PFSK-1 (cell line): Measurements from ENCODE around the gene NADSYN1.

Experiments
- FOXP2 ChIP-seq: optimal IDR thresholded peaks from 2 replicates; pipeline ENCODE3; 2011; ENCODE audit warnings: borderline replicate concordance, control low read depth, inconsistent platforms; ENCODE audit not compliant: insufficient read depth; ENCODE audit errors: extremely low read length, extremely low read depth
- POLR2AphosphoS5 ChIP-seq: IDR thresholded peaks from 2 replicates; pipeline ENCODE4 v1.6.1; 2012; ENCODE audit warnings: low read depth, mild to moderate bottlenecking, control low read depth, low read length, moderate library complexity
- REST ChIP-seq, 2 experiments: IDR thresholded peaks; 2 replicates each; pipeline versions ENCODE4 v1.6.1 to v1.8.0; 2011 to 2012; ENCODE audit warnings: low read depth in 2 of 2, low read length in 2 of 2, control low read depth in 1 of 2, inconsistent platforms in 1 of 2, mild to moderate bottlenecking in 1 of 2, moderate library complexity in 1 of 2; ENCODE audit not compliant: insufficient read depth in 1 of 2
- SIN3A ChIP-seq: IDR thresholded peaks from 2 replicates; pipeline ENCODE4 v1.6.1; 2012; ENCODE audit warnings: mild to moderate bottlenecking, low read length, moderate library complexity, borderline replicate concordance; ENCODE audit not compliant: insufficient read depth
- TAF1 ChIP-seq: IDR thresholded peaks from 2 replicates; pipeline ENCODE4 v1.6.1; 2012; ENCODE audit warnings: low read length, control low read depth, borderline replicate concordance; ENCODE audit not compliant: insufficient read depth

The NADSYN1 gene

GRCh38 chr11:71459767-71460320, 6.8 kb downstream of the NADSYN1 start:
- no peak for TF ChIP-seq FOXP2
- no peak for TF ChIP-seq POLR2AphosphoS5
- TF ChIP-seq TAF1 = no peak
- no peak for TF ChIP-seq SIN3A
- TF ChIP-seq REST (IDR thresholded peaks at IDR 0.05; ENCODE audit: insufficient read depth in 1 of 2, low read depth in 2 of 2, low read length in 2 of 2) = no peak

GRCh38 chr11:71461696-71462095, 8.7 kb downstream of the NADSYN1 start:
- TF ChIP-seq SIN3A (no peak), REST (IDR thresholded peaks at IDR 0.05; ENCODE audit: insufficient read depth in 1 of 2, low read depth in 2 of 2, low read length in 2 of 2) (no peak), TAF1 (no peak), FOXP2 (no peak), POLR2AphosphoS5 (no peak)

GRCh38 chr11:71462726-71463125, 9.7 kb downstream of the NADSYN1 start:
- TF ChIP-seq FOXP2 (no peak), REST (IDR thresholded peaks at IDR 0.05; ENCODE audit: insufficient read depth in 1 of 2, low read depth in 2 of 2, low read length in 2 of 2) (no peak), SIN3A (no peak), POLR2AphosphoS5 (no peak), TAF1 (no peak)

- TF ChIP-seq FOXP2 (no peak), POLR2AphosphoS5 (no peak)
Observed at GRCh38 chr11:71463331-71464211, 10.6 kb downstream of the NADSYN1 start.

GRCh38 chr11:71465054-71465453, 12.1 kb downstream of the NADSYN1 start:
- TF ChIP-seq FOXP2 (no peak), POLR2AphosphoS5 (no peak), TAF1 (no peak), SIN3A (no peak), REST (IDR thresholded peaks at IDR 0.05; ENCODE audit: insufficient read depth in 1 of 2, low read depth in 2 of 2, low read length in 2 of 2) (no peak)
